ENCODE results near the gene PHKB.

PHKB gene

DNA sequence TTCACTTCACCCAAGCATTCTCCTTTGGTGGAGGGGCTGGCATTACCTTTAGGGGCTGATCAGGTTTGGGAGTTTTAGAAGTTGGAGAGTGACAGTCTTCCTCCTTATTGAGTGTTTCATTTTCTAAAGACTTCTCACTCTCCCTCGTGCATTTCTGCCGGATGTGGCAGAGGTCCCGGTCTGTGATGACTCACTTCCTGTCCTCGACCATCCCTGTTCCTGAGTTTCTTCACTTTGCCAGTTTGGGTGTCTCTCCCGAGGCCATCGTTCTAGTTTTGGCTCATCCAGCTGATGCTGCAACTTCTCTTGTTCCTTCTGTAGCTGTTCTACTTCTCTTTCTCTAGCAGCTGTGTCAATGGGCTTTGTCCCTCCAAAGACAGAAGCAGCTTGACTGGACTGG is 104.3 kb downstream of the PHKB start:
- DNase-seq (ENCODE audit: low read depth in 1 of 2, low spot score in 1 of 2), result no peak

DNA sequence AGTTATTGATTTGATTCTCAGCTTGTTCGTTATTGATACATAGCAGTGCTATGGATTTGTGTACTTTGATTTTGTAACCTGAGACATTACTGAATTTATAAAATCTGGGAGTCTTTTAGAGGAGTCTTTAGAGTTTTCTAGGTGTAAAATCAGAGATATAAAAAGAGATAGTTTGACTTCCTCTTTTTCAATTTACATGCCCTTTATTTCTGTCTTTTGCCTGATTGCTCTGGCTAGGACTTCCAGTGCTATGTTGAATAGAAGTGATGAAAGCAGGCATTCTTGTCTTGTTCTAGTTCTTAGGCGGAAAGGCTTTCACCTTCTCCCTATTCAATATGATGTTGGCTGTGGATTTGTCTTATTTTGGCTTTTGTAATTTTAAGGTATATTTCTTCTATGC is 106.2 kb downstream of the PHKB start:
- DNase-seq (ENCODE audit: low read depth in 1 of 2, low spot score in 1 of 2), result no peak

DNA sequence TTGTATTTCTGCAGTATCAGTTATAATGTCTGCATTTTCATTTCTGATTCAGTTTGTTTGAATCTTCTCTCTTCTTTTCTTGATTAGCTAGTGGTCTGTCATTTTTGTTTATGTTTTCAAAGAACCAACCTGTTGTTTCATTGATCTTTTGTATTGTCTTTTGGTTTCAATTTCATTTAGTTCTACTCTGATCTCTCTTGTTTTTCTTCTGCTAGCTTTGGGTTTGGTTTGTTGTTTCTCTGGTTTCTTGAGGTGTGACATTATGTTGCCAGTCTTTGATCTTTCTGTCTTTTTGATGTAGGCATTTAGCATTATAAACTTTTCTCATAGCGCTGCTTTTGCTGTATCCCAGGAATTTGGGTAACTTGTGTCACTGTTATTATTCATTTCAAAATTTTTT is 107.2 kb downstream of the PHKB start:
- DNase-seq (ENCODE audit: low read depth in 1 of 2, low spot score in 1 of 2), result no peak

DNA sequence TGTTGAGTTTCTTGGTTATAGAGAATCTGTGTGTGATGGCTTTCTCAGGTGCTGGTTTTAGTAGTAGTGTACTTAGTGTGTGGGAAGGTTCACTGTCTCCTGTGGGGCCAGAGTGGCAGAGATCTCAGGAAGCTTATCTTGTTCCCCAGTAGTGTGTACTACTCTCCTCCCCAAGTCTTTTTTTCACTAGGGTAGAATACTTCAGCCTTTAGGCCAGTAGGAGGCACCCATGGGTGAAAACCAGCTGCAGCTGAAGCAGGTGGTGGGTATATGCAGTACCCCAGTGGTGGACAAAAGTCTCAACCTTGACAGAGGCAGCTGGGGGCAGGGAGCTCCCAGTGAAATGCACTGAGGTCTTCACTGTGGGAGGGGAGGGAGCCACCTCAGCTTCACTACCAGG is 109.9 kb downstream of the PHKB start:
- DNase-seq (ENCODE audit: low read depth in 1 of 2, low spot score in 1 of 2), result no peak

DNA sequence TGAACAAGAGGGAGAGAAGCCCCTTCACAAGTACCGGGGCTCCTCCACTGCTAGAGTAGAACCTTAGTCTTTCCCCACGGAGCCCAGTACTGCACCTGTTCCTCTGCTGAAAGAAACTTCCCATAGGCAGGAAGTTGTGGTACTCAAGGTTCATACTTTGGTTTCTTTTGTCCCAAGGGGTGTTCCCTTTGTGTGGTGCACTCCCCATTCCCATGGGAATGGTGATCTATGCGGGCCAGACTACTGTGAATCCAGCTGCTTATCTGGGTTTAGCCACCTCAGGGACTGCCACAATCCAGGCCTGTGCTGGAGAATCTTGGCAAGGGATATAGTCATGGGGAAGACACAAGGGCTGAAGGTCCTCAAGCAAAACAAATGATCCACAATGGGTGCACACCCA is 110.6 kb downstream of the PHKB start:
- DNase-seq (ENCODE audit: low read depth in 1 of 2, low spot score in 1 of 2), result no peak

DNA sequence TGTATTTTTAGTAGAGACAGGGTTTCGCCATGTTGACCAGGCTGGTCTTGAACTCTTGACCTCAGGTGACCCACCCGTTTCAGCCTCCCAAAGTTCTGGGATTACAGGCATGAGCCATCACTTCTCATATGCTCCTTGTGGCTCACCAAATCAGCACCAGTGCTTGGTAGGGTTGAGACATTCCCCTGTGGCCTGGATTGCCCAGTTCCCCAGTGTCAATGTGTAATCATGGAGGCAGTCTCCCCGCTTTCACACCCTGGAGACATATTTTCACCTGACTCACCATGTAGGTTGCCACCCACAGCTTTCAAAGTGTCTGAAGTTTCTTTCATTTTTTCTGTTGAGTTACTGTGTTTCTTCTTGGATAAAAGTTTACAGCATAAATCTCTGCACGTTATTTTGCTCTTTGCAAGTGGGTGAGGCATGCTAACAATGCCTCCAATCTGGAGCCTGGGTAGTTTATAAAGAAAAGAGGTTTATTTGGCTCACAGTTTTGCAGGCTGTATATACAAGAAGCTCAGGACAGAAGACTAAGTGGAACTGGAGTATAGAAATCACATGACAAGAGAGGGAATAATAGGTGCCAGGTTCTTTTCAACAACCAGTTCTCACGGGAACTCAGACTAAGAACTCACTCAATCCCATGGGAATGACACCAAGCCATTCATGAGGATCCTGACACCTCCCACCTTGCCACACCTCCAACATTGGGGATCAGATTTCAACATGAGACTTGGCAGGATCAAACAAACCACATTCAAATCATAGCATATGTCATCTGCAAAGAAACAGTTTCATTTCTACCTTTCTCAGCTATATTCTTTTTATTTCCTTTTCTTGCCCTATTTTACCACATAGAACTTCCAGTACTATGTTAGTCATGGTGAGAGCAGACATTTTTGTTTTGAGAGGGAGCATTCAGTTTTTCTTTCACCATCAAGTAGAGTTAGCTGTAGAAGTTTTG is 113.2 kb downstream of the PHKB start:
- peak in 1 of 2 donors; percentile 15 for DNase-seq (ENCODE audit: low read depth in 1 of 2, low spot score in 1 of 2)

DNA sequence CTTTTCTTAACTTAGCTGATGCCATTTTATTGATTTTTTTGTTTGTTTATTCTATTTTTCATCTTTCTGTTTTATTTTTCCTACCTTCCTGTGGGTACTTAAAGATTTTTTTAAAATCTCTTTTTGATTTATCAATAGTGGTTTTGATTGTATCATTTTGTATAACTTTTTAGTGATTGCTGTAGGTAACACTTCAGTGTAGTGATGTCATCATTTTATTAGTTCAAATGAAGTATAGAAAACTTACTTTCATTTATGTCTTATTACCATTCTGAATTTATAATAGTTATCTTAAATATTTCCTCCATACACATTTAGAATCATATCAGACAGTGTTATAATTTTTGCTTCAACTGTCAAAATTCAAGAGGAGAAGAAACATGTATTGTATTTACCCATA is 115.9 kb downstream of the PHKB start:
- DNase-seq (ENCODE audit: low read depth in 1 of 2, low spot score in 1 of 2), result no peak

DNA sequence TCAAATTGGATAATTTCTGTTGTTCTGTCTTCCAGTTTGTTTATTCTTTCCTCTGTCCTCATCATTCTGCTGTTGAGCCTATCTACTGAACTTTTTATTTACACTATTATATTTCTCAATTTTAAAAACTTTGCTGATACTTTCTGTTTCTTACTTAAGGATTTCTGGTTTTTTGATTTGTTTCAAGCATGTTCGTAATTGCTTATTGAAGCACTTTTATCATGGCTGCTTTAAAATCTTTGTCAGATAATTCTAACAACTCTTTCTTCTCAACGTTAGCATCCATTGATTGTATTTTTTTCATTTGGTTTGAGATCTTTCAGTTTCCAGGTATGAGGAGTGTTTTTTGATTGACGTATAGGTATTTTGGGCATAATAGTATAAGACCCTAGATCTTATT is 116.9 kb downstream of the PHKB start:
- DNase-seq (ENCODE audit: low read depth in 1 of 2, low spot score in 1 of 2), result no peak

DNA sequence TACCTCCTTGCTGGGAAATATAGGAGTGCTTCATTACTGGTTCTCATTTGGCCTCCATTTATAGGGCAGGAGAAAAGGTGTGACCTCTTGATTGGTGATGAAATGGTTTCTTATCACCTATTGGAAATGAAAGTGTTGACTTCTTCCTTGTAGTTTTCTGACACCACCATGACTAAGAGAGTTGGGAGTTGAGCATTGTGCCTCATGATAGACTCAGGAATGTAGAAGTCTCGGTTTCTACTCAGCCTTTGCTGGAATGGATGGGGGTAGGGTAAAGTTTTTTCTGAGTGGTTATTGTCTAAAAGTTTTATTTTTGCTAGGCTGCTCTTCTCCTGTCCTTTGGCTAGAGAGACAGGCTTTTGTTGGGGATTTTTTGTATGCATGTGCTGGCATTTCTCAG is 117.4 kb downstream of the PHKB start:
- DNase-seq (ENCODE audit: low read depth in 1 of 2, low spot score in 1 of 2), result no peak

DNA sequence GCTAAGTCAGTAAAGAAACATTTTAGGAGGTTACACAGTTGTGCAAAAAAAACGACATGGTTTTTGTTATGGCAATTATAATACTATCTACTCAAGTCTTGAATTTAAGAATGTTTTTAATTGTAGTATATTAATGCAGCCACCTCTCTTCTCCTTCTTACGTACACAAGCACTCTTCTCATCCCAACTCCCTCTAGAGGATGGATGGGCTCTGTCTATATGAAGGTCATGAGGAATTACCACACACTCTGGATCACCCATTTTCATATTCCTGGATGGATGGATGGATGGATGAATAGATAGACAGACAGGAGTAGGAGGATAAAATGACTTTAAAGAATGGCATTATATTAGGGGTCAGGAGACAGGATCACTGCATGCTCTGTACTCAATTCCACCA is 120.0 kb downstream of the PHKB start:
- DNase-seq (ENCODE audit: low read depth in 1 of 2, low spot score in 1 of 2), result no peak

DNA sequence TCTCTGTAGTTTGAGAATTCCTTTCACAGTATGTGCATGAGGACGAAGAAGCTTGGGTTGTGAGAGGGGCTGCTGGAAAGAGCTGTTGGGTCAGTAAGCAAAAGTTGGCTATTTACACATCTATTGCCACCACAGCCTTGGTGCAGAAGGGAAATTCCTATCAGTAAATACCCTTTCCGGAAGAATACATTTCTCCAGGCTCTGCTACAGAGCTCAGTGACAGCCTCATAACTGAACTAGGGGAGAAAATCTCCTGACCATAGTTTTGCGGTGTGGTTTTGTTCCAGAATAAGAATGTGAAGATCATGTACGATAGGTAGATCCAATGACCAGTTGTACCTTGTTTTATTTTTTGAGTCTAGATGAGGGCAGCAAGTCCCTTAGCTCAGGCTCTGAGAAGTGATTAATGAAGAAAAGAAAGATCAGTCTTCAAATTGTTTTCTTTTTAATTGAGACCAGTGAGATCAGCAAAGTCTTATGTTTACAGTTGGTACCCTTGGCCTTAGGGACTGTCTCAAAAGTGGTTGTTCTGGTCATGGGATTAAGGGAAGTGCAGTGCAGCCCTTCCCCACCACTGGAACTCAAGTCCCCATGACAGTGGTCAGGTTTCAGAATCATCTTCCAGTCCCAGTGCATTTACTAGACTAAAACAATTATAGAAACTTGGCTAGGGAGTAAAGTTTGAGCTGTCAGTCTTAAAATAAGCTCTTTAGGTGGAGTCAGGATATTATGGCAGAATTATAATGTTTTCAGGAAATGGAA is 123.5 kb downstream of the PHKB start:
- no peak for DNase-seq (ENCODE audit: low read depth in 1 of 2, low spot score in 1 of 2)

DNA sequence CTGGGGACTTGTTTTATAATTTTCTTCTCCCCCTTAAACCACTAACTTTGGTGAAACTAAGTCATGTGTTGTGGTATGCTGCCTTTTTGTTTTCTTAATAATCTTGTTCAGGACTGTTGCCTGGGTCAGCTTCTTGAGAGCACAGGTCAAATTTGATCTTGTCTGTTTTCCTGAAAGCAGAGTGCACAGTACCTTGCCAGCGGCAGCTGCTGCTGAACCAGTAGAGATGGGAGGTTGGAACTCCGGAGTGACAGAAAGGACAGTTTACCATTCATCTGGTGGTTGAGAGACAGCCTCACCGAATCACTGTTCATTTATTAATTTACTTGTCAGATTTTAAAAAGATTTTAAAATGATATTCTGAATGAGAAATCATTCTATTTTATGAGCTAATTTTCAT is 125.0 kb downstream of the PHKB start:
- DNase-seq (ENCODE audit: low read depth in 1 of 2, low spot score in 1 of 2), result no peak

DNA sequence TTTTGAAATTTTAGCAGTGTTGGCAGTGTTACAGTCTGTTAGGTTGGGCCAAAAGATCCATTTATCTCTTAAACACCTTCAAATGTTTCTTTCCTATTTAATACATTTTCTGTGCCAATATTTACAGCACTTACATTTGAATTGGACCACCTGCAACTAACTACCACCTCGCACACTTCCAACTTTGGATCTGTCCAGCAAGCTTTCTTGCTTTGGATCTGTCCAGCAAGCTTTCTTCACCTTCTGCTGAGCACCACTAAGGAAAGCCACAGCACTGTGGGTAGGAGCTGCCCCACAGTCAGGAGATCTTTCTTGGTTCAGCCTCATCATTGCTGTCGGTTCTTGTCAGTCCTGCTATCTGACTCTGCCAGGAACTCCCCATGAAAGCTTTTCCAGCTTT is 129.3 kb downstream of the PHKB start:
- DNase-seq (ENCODE audit: low read depth in 1 of 2, low spot score in 1 of 2), result no peak

DNA sequence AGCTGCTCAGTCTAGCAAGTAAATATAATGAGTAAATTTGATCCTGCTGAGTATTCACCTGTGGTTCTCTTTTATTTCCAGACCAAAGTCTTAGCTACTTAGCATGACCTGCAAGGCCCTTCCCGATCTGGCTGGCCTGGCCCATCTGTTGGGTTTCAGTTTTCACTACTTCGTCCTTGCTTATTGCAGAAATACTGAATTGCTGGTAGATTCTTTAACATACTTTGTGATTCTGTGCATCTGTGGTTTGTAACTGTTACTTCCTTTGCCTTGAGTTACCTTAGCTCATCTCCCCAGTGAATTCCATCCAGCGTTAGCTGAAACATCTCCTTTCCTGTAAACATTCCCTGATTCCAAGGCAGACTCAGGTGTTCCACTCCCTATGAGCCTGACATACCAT is 131.1 kb downstream of the PHKB start:
- DNase-seq (ENCODE audit: low read depth in 1 of 2, low spot score in 1 of 2), result no peak

DNA sequence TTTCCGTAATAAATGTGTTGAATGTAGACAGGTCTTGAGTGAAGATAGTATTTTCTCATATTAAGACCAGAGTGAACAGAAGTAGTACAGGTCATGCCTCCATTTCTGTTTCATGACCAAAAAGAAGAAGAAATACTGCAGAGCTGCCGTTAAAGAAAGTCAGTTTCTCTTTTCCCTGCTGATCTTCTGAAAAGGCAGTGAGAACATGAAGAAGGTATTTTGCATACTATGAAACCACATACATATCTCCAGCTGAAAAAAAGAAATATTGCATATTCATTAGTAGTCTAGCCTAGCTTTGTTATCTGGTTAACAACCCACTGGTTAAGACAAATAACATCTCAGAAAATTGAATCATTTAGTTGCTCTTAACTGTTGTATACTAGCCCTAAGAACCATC is 138.4 kb downstream of the PHKB start:
- DNase-seq (ENCODE audit: low read depth in 1 of 2, low spot score in 1 of 2), result no peak

DNA sequence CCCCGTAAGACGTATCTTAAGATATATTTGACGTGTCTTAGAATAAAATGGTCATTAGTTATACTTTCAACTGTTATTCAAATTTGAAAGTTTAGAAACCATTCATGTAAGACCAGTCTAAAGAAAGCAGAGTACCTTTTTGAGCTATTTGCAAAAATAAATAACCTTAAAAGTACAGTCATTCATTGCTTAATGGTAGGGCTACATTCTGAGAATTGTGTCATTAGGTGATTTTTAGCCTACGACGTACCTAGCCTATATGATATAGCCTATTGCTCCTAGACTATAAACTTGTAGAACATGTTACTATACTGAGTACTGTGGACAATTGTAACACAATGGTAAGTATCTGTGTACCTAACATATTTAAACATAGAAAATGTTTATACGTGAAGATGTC is 139.2 kb downstream of the PHKB start:
- DNase-seq (ENCODE audit: low read depth in 1 of 2, low spot score in 1 of 2), result no peak

DNA sequence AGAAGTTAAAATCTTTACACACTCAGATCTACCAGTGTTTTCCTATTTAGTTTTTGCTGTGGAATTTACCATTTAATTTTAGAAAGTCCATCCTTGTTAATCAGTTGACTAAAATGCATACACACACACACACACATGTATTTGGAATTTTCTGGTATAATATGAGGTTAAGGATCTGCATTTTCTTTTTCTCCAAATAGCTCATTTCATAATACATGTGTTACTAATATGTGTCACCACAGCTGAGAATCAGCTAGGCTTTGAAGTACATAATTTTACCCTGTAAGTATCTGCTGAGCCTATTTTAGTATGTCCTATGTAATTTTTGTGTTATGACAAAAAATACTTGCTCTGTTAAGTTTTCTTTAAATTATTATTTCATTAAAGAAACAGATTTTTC is 143.2 kb downstream of the PHKB start:
- DNase-seq (ENCODE audit: low read depth in 1 of 2, low spot score in 1 of 2), result no peak

DNA sequence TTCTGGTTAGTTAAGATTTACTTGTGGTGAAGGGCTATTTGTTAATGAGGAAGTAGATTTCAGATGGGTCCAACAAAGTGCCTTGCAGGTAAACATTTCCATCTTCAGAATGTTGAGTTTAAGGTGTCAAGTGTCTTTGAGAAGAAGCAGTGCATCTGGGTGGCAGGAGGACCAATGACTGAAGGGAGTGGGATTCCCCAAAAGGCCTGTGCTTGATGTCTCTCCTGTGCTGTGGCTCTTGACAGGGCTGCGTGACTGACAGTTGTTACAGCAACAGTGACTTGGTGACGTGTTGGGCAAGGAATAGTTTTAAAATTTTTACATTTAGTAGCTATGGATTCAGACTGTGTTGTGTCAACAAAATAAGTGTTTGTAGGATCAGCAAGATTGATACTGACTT is 149.9 kb downstream of the PHKB start:
- DNase-seq (ENCODE audit: low read depth in 1 of 2, low spot score in 1 of 2), result no peak

DNA sequence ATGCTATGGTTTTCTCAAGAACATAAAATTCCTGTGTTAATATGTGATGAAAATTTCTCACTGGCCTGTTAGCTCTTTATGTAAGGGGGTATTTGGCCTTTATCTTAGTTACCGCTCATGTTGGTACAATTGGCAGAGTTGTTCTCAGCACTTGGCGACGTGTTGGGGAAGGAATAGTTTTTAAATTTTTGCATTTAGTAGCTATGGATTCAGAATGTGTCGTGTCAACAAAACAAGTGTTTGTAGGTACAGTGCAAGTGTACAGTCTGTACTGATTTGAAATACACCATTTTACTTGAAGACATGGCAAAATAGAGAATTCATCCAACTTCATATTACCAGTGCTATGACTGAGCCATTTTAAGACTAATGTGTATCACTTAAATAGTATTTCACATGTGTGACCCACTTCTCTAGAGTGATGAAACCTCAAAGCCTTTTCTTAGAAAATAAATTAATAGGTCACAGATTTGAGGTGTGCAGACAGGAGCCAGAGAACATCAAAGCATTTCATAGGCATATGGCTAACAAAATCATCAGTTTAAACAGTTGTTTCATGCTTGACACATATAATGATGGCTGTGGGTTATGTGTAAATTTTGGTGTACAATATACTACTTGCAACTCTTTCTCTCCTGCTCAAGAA is 150.8 kb downstream of the PHKB start:
- no peak for DNase-seq (ENCODE audit: low read depth in 1 of 2, low spot score in 1 of 2)

DNA sequence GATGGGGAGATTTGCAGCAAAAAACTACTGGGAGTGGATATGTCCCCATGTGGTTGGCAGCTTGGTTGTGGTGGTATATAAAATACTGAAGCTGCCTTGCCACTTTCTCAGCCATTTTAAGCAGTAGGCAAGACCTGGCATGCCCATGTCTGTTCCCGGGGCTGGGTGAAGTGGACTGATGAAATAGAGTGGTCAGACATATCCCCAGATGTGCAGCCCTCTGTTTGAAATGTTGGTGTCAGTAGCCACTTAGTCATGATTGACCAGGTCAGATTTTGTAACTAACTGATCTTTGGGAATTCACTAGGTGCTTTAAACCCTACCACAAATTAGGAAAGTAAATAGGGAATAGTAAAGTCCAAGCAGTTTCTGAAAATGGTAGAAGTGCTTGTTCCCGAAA is 151.6 kb downstream of the PHKB start:
- no peak for DNase-seq (ENCODE audit: low read depth in 1 of 2, low spot score in 1 of 2)

DNA sequence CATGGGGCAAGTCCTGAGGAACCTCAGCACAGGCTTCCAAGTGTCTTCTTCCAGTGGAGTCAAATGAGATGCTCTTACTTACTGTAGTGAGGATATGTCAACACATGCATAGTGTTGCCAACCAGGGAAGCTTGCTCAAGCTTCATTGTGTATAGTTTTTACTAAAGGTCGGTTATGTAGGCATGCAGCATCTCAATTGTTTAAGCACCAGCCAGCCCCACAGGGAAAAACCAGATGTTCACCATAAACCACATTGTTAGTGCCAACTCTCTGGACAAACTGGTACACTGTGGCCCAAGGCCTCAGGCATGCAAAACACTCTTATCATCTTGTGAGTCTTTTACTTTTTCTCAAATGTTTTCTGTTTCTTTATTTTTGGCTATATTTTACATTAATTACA is 152.1 kb downstream of the PHKB start:
- no peak for DNase-seq (ENCODE audit: low read depth in 1 of 2, low spot score in 1 of 2)

DNA sequence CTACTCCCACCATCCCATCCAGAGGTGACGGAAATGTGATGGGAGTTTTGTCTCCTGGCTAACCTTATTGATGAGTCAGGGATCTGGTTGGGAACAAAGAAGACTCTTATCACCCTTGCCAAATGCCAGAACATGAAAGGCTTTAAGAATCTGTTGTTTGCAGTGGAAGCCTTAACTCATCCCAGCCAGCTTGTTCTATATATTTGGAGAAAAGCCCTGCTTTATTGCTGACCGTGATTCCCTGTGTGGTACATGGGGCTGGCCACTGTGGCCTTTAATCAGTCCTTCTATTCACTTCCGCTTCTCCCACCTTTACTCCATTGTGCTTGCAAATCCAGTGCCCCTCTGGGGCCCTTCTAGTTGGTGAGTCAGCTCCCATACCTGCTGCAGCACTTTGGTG is 156.6 kb downstream of the PHKB start:
- DNase-seq (ENCODE audit: low read depth in 1 of 2, low spot score in 1 of 2), result no peak
